GM08714 (cell line): Measurements from ENCODE around the gene AKAP13.

Source experiments
- H3K4me3 ChIP-seq: fragments of 200-500 bp; sonication (Bioruptor generic); 2 replicates; pipeline ENCODE4 v1.5.1; 2014; ENCODE audit warnings: mild to moderate bottlenecking, low read length, inconsistent platforms
- ZNF274 ChIP-seq: IDR thresholded peaks from 2 replicates; pipeline ENCODE4 v1.6.1; 2012; ENCODE audit warnings: mild to moderate bottlenecking, low read depth, low read length

The AKAP13 gene

DNA sequence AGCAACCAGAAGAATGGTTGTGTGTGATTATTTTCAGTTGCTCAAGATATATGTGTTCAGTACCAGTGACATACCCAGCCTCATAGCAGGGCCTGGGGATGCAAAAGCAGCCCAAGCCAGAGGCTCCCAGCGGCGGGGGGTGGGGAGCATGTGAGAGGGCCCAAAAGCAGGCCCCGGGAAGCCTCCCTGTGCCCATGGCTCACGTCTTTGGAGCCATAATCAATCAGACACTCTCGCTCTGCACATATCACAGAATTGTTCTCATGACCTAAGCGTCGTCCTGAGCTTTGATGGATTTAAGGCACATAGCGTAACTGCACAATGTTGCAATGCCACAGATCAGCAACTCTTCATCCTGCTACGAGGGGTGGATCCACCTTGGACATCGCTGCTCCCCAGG lies 393.6 kb downstream of the AKAP13 start:
- no peak overlapping the region for H3K4me3 ChIP-seq
- TF ChIP-seq ZNF274: no peak

DNA sequence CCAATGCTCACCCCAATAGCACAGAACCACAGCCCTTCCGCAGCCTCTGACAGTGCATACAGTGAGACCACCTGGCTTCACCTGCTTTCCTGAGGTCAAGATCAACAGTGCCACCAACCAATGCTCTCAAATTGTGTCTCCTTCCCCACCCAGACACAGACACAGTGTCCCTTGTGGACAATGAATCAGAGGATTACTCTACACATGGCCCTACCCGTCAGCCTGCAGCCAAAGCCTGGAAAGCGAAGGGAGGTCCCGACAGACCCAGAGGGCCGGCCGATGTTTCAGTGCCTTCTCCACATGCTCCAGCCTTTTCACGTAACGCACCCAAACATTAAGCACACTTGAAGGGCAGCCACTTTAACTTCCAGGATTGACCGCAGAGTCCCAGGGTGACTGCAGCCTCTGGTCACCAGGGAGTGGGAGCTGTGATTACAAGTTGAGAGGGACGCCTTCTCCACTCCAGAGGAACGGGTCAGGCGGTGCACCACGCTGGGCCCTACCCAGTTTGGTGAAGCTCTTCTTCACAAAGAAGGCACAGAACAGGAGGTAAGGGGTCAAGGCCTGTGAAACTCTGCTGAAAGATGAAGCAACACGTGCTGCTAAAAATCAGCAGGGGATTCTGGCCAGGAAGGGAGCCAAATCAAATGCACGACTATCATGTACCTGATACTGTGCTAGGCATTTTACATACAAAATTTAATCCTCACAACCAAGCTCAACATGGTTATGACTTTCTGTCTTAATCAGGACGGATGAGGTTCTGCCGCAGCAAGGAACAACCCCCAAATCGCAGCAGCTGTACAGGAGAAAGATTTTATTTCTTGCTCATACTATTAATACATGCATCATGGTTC lies 397.1 kb downstream of the AKAP13 start:
- H3K4me3 ChIP-seq: no peak overlapping the region
- TF ChIP-seq ZNF274: no peak

DNA sequence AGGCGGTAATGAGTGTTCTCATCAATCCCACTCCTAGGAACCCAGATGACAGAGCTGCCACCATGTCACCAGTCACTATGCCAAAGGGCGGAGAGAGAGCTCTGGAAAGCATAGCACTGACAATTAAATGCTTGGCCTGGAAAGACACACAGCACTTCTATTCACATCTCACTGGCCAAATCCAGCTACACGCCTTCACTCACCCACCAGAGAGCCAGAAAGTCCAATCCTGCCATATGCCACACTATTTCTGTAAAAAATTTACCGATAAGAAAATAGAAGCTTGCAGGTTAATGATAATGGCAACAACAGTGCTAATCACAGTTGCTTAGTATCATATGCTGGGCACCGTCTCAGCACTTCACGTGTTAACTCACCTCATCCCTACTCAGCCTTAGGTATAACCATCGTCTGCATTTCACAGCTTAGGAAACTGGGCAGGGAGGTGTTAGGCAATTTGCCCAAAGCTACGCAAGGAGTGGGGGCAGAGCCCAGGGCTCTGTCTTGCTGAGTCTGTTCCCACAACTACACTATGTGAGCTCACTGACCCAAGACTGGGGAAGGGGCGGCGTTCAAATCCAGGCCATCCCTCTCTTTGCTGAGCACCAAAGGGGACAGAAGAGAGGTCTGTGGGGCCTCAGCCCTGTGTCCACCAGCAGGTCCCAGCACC lies 397.8 kb downstream of the AKAP13 start:
- no peak for TF ChIP-seq ZNF274

DNA sequence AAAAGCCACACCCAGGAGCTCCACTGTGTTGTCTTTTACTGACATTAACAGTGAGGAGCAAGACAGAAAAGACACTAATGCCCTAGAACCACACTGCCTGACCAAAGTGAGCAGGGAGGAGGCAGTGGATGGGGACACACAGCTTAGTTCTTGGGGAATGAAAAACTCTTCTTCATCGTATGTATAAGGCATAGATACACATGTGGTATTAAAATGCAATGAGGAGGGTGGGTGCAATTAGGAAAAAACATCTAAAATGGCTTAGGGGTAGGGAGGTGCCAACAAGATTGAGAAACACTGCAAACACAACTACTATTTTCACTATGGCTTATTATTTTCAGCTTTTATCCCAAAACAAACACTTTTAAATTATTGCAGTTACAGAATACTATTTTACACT lies 398.8 kb downstream of the AKAP13 start:
- no peak overlapping the region for H3K4me3 ChIP-seq
- TF ChIP-seq ZNF274: no peak

More for the DNA sequence above, 397.8 kb downstream of the AKAP13 start:
- H3K4me3 ChIP-seq: no peak overlapping the region

DNA sequence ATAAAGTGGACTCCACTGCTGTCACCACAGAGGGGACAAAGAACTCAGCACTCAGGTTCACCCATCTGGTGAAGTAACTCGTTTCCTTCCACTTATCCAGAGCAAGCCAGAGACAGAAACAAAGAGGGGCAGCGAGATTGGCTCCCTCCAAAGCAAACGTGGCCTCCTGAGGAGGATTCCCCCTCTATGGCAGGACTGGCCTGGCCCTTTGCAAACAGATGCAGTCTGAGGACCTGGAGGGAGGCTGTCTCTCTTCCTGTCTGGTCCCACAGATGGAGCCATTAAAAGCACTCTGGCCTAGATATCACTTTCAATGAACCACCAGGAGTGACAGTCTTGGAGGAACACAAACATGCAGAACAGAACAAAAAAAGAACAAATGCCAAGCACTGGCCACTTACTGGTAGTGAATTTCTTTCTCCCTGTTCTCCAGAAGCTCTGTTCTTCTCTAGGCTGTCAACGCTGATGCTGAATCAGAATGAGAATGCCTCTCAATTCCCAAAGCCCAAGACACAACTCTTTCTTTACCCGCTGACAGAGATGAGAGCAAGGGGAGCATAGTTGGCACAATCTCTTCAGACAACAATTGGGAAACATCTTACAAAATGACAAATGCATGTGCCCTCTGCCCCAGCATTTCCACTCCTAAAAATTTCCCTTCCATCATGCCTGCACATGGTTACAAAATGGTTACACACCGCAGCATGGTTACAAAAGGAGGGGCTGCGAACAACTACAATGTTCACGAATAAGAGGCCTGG lies 400.0 kb downstream of the AKAP13 start:
- no peak overlapping the region for H3K4me3 ChIP-seq
- TF ChIP-seq ZNF274: no peak

DNA sequence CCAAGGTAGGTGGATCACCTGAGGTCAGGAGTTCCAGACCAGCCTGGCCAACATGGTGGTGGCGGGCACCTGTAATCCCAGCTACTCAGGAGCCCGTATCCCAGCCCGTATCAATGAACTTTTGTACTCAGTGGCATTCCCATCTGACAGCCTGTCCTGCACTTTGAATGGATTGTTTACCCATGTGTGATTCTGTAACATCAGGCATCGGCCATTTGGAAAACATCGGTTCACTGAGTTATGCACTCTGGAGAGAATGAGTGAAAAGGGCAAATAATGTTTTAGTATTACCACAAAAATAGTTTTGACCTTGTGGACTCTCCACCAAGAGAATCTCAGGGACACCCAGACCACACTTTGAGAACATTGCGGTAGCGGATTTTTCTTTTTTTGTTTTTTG lies 400.7 kb downstream of the AKAP13 start:
- no peak for TF ChIP-seq ZNF274
- H3K4me3 ChIP-seq: no peak overlapping the region

DNA sequence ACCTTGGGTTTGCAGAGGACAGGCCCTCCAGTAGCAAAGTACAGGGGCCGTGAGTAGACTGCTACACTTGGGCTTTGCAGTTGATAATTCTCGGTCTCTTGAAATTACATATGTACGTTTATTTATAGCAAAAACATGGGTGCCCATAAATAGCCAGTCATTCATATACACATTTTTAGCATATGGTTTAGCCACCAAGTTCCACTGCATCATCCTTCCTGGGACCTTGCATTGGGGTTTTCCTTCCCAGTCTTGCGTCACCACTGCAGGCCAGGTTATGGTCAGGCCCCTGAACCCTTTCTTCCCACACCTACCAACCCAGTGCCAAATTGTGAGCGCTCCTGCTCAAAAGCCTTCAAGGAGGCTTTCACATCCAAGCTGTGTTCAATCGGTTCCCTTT lies 401.7 kb downstream of the AKAP13 start:
- TF ChIP-seq ZNF274: no peak
- no peak overlapping the region for H3K4me3 ChIP-seq

DNA sequence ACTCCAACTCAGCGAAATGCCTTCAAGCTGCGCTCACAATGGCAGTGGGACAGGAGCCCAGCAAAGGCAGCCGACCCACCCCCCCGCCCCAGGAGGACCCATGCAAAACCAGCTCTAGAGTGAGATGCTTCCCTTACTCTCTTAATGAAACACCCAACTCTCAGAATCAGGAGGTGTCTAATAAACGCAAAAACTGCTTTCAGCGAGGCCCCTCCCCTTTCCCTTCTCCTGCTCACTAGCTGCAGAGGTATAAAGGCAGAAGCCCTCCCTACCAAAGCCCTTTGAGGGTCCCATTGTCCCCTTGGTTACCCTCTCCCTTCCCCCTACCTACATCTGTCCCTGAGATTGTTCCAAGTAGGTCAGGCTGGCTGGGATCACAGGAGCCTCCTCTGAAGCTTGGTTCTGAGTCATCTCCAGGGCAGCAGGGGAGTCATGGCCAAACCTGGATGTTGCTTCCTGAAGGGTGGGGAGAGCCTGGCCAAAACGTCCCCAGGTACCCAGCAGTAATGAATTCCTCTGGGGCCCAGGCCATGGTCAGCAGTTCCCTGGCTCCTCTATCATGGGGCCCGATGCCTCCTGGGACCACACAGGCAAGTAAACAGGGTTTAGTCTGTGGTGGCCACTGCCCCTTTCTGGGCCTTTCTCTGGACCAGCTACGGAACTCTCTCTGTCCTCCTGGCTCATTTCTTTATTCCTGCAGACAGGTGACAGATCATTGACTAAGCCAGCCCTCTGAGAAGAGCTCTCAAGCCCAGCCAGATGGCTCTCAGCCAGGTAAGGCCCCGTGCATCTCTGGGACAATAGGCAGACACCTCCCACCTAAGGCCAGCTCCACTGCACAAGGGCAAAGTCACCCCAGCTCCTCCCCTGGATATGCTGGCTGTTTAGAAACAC lies 405.7 kb downstream of the AKAP13 start:
- TF ChIP-seq ZNF274: no peak
- no peak overlapping the region for H3K4me3 ChIP-seq

DNA sequence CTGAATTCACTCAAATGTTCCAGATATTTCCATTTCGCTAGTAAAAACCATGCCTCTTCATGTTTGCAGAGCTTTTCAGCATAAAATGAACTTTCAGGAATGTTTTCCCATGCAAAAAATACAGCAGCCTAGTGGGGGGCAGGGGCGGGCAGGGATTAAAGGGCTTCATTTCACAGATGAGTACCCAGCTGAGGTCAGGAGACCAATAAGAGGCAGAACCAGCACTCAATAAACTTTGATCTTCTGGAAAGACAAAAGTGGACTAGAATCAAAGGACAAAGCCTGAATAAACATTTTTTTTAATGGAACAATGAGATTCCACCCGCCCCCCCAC lies 406.3 kb downstream of the AKAP13 start:
- no peak overlapping the region for H3K4me3 ChIP-seq
- TF ChIP-seq ZNF274: no peak

DNA sequence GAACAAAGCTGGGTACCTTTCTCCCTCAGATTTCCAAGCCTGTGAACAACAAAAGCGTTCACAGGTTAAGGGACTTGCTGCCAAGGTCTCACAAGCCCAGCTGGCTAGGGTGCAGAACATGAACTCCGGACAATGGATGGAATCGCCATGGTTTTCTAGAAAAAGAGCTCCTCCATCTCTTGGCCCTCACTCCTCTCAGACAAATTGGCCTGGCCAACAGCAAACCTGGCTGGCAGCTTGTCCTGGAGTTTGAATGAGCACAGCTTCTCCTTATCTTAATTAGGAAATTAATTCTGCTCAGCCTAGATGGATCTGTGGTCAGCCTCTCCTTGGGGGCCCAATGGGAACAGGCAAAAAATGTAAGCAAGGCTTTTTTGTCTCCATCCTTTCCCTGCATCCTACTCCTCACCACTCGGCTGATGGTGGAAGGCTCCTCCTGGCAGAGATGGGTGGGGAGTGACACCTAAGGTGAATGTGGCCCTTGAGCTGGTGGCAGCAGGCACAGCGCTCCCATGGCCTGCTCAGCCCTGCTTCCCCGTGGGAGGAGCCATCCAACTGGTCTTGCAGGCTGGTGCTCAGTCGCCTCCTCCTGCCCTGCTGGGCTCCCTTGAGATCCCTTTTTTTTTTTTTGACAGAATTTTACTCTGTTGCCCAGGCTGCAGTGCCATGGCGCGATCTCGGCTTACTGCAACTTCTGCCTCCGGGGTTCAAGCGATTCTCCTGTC lies 408.5 kb downstream of the AKAP13 start:
- no peak overlapping the region for H3K4me3 ChIP-seq
- TF ChIP-seq ZNF274: no peak

DNA sequence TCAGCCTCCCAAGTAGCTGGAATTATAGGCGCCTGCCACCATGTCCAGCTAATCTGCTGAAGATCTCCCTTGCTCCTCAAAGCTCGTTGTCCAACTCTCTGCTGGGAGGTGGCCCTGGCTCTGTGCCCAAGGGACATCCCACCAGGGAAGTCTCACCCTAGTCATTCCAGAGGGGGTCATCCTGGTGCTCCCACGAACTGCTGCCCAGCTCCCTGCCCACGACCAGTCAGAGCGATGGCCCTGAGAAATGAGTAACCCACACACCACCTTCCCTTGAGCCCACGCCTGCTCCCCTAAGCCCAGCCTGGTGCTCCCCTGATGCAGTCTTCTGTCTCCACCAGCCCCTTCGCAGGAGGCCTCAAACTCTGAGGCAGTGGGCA lies 409.1 kb downstream of the AKAP13 start:
- H3K4me3 ChIP-seq: no peak overlapping the region
- TF ChIP-seq ZNF274: no peak

DNA sequence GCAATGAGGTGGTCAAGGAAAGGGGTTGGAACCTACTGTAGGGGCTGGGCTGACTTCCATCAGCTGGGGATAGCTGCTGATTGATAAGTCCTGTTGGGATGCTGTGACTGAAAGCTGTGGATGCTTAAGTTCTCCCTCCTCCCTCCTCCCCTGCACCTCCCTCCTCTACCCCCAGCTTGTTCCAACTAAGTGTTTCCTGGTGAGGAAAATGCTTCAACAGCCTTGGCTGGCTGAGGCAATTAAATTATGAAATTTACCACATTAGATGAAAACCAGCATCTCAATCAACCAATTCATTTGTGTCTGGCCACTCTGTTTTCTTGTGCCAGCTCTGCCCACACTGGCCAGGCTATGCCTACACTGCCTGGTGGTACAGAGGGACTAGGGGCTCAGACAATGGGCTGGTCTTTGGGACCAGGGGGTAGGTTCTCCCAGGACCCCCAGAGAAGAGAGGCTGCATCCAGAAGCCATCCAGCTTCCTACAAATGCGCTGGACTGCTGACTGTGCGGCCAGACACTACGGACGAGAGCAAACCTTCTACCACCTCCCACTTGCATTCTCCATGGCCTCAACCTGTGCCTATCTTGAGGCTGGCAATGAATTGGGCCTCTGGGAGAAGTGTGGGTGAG lies 411.8 kb downstream of the AKAP13 start:
- no peak for TF ChIP-seq ZNF274
- H3K4me3 ChIP-seq: no peak overlapping the region
